ENCODE data around the gene RASGRF2. TPM values are rescaled to one million over a fixed set of nuclear protein-coding genes. Genes with fewer than 3 reads are reported as not detected.
A peak's percentile ranks its signal among the peaks of the same experiment; 100 is the strongest.

Gene RASGRF2
- total and polyA plus RNA-seq, 9 of the 15 experiments (the other 6 are each of a cell fraction or from before 2014, with no cell fraction given) = 0.01 to 0.22 (median 0.08) TPM; not detected in 2

DNA sequence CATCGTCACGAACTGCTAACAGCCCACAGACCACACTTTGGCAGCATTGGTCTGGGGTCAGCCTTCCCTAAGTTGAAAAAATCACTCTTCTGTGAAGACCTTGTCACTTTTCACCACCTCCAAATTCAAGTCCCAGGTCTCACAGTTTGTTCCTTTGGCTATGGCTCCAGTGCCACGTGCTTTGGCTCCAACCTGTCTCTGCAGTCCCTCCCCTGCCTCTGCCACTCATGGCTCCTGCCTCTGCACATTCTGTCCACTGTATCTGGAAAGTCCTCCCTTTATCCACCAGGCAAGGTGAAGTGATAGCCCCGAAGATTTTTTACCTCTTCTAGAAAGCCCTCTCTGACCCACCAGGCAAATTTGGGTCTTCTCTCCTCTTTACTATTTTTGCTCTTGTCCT, 278.3 kb downstream of the RASGRF2 start:
- no peaks in the 10 kb centered on the region for H3K79me2 ChIP-seq (ENCODE audit: control insufficient read depth, insufficient read depth, low read length)
- no peak overlapping the region for H2AFZ ChIP-seq (ENCODE audit: low read depth, low read length)
- 68% methylated on average over 4 of the region's 4 CpGs for WGBS (ENCODE audit: insufficient coverage, low coverage, missing lambda C conversion rate)
- ATAC-seq (no peak), DNase-seq (ENCODE audit: extremely low read depth in 1 of 4, low spot score in 3 of 4) (no peak), FAIRE-seq (peak; percentile 6)
- H3K36me3 ChIP-seq (ENCODE audit: control insufficient read depth, insufficient read depth, low read length) = no peaks in the 10 kb centered on the region
- no peaks in the 10 kb centered on the region for H4K20me1 ChIP-seq (replicated peaks; ENCODE audit: control insufficient read depth, insufficient read depth, low read length)
- peaks cover 0 to under 1% of the 10 kb centered on the region in 2 experiments; a peak in 1 of 5 replicates for H3K4me1 ChIP-seq (replicated peaks in 1 of 2; ENCODE audit: control insufficient read depth in 2 of 2, insufficient read depth in 2 of 2, low read length in 2 of 2)
- no peak overlapping the region for H3K4me2 ChIP-seq (ENCODE audit: insufficient read depth, low read length)
- no peak overlapping the region for H3K4me3 ChIP-seq
- H3K27me3 ChIP-seq (ENCODE audit: control insufficient read depth in 2 of 2, insufficient read depth in 2 of 2, low read length in 2 of 2) = no peaks in the 10 kb centered on the region
- H3K9me1 ChIP-seq (ENCODE audit: control insufficient read depth, insufficient read depth, low read length) = no peaks in the 10 kb centered on the region
- no peak for TF ChIP-seq HMG20A (CRISPR knock-in tag; conservative IDR thresholded peaks at IDR 0.05)
- no peak for TF ChIP-seq PHTF2 (CRISPR knock-in tag; IDR thresholded peaks at IDR 0.05)
- no peak for TF ChIP-seq RBM34 (IDR thresholded peaks at IDR 0.05; ENCODE audit: borderline replicate concordance, insufficient read depth, low read length)
- TF ChIP-seq CBX8 (IDR thresholded peaks at IDR 0.05; ENCODE audit: borderline replicate concordance, extremely low read depth, low read depth, low read length, poor library complexity, severe bottlenecking) = no peak
- TF ChIP-seq SIN3A (IDR thresholded peaks at IDR 0.05; ENCODE audit: borderline replicate concordance in 2 of 2, control insufficient read depth in 1 of 2, low read depth in 2 of 2, low read length in 2 of 2) = no peak
- no peak for TF ChIP-seq BCOR (IDR thresholded peaks at IDR 0.05)
- no peak overlapping the region for H3K9ac ChIP-seq (ENCODE audit: insufficient read depth in 1 of 2, low read depth in 2 of 2, low read length in 2 of 2)
- POLR2A ChIA-PET = interaction anchor here (0.6 to 1.1 kb wide), 2 partner anchors 37 to 101 kb away, joined by 3 read pairs; no protein-coding TSS in a partner anchor
- in situ Hi-C loops (cut with MboI) (no loop called here), intact Hi-C loops (cut with micrococcal nuclease) (no loop called here)
- no peak overlapping the region for H3K27ac ChIP-seq (ENCODE audit: extremely low read depth, low read depth, low read length)
- no TSS peak for BruUV-seq (replicated peaks)
- CTCF ChIA-PET (ENCODE audit: low intra/inter-chr PET ratio) = no interaction called here
- no peaks in the 10 kb centered on the region for H3K9me3 ChIP-seq (replicated peaks; ENCODE audit: control insufficient read depth, insufficient read depth, low read depth, low read length)

- 33% methylated on average over 5 of the region's 5 CpGs for whole genome bisulfite sequencing (ENCODE audit: insufficient coverage, low coverage, missing lambda C conversion rate)
- Histone ChIP-seq H2AFZ (ENCODE audit: low read depth, low read length) (no peak overlapping the region), H3K4me3 (no peak overlapping the region), H3K79me2 (ENCODE audit: control insufficient read depth, insufficient read depth, low read length) (no peaks in the 10 kb centered on the region), H3K36me3 (ENCODE audit: control insufficient read depth, insufficient read depth, low read length) (no peaks in the 10 kb centered on the region), H3K9me3 (replicated peaks; ENCODE audit: control insufficient read depth, insufficient read depth, low read depth, low read length) (no peaks in the 10 kb centered on the region), H3K27ac (ENCODE audit: extremely low read depth, low read depth, low read length) (no peak overlapping the region), H3K9ac (ENCODE audit: insufficient read depth in 1 of 2, low read depth in 2 of 2, low read length in 2 of 2) (no peak overlapping the region), H3K9me1 (ENCODE audit: control insufficient read depth, insufficient read depth, low read length) (no peaks in the 10 kb centered on the region), H3K27me3 (ENCODE audit: control insufficient read depth in 2 of 2, insufficient read depth in 2 of 2, low read length in 2 of 2) (no peaks in the 10 kb centered on the region), H3K4me1 (replicated peaks in 1 of 2; ENCODE audit: control insufficient read depth in 2 of 2, insufficient read depth in 2 of 2, low read length in 2 of 2) (no peaks in the 10 kb centered on the region), H4K20me1 (replicated peaks; ENCODE audit: control insufficient read depth, insufficient read depth, low read length) (no peaks in the 10 kb centered on the region), H3K4me2 (ENCODE audit: insufficient read depth, low read length) (no peak overlapping the region)
- TF ChIP-seq IFI16 (CRISPR knock-in tag; IDR thresholded peaks at IDR 0.05) (no peak), NBN (IDR thresholded peaks at IDR 0.05; ENCODE audit: low read depth) (no peak), MAX (CRISPR knock-in tag; IDR thresholded peaks at IDR 0.05) (no peak)
- DNase-seq (ENCODE audit: extremely low read depth in 1 of 4, low spot score in 3 of 4) = no peak
- in situ Hi-C loops (cut with MboI) (no loop called here), intact Hi-C loops (cut with micrococcal nuclease) (no loop called here)
- POLR2A ChIA-PET = no interaction called here
- CTCF ChIA-PET (ENCODE audit: low intra/inter-chr PET ratio) = no interaction called here
- FAIRE-seq = no peak
- BruUV-seq (replicated peaks) = no TSS peak
- ATAC-seq = no peak
These were observed 279.4 kb downstream of the RASGRF2 start for GRCh38 chr5:81239613-81240012.

Measured in K562 (cell line).